HG03575 (cell line): ENCODE results near the gene EIF3A.

Experiments used
- ATAC-seq: cut with Tn5 transposase; IDR thresholded peaks from one replicate; pipeline ENCODE4 v1.9.1; 2021; ENCODE audit not compliant: unreplicated experiment, insufficient number of reproducible peaks, low FRiP score; ENCODE audit errors: extremely low read depth

Gene EIF3A

DNA sequence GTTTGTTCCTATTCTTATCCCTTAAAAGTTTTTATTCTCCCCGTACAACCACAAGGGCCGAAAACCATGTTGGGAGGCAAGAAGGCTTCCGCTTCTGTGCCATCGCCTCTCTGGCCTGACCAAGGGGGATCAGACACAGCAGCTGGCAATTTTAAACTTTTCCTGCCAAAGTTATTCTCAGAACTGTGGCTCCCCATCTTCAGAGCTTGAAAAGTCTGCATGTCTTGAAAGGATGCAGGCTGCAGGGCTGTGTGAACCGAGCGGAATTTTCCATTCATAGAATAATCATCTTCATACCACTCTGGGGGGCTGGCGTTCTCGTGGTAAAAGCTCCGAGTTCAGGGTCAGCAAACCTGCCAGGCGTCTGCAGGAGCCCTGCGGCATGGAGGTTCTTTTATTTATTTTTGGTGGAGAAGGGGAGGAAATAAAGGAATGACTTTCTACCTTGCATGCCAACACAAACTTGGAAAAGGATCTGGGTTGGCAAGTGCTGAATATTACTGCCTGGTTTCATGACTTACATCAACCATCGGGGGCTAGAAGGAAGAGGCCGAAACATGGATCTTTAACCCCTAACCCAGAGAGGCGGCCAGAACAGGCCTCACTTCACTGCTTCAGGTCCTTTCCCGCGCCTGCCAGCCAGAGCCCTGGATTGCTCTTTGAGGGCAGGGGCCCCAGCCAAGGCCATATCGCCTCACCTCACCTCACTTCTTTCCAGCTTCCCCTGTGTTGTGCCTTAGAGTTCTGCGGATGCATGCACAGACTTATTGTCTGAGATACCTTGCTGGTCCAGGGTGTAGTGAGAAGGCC, 54.1 kb downstream of the EIF3A start:
- no peak for ATAC-seq

DNA sequence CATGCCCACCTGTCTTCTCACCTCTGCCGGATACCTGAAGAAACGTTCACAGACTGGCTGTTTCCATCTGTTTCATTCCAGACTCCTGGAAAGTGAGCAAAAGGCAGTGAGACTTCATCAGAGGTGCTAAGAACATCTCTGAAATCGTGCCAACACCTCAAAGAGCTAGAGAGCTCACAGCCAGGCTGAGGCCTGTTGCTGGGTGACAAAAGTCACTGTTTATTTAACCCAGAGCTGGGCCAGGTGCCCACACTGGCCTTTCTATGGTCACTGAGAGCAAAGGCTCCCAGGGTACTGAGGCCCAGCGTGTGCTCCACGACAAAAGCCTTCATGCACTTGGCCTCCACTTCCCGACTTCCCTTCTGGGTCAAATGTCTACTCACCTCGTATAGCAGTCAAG, 54.8 kb downstream of the EIF3A start:
- ATAC-seq, result no peak

DNA sequence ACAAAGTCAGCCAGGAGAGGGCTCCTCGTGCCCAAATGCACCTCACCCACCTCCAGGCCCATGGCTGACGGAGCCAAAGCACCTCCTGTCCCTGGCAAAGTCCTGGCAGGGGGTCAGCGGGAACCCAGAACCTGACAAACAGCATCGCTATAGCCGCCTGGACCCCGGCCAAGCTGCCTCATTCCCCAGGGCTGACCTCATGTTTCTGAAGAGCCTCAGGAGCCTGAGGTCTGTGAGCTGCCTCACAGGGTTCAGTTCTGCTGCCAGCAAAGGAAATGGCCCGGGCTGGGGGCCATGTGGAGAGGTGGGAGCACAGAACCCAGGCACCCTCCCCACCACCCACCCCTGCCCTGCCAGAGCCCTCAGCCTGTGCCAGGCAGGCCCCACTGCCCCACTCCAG, 55.3 kb downstream of the EIF3A start:
- ATAC-seq, result no peak

DNA sequence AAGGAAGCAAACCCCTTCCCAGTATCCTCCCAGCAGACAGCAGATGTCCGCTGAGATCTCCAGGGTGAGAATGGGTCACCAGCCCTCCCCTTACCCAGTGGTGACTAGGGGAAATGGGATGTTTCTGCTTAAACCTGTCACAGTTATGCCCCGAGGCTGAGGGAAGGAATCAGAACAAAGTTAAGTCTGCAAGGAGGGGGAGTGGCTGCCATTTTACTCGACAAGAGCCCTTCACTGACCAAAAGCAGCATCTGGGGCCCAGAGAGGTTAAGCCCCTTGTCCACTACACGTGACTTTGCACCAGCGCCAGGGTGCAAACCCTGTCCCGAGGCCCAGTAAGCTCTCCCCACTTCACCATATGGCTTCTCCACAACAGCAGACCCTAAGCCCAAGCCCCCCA, 55.7 kb downstream of the EIF3A start:
- no peak for ATAC-seq

DNA sequence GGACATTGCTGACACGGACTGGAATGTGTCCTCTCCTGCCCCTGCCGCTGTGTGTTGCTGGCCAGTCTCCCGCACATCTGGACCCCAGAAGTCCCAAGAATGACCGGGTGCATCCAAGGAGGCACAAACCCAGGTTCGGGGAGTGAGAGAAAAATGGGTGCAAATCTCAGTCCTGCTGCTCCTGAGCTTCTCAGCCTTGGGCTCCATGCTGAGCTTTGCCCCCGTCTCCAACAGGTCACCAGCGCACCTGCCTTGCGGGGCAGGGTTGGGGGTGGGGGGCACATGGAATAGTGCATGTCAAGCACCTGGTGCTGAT, 57.1 kb downstream of the EIF3A start:
- no peak for ATAC-seq

DNA sequence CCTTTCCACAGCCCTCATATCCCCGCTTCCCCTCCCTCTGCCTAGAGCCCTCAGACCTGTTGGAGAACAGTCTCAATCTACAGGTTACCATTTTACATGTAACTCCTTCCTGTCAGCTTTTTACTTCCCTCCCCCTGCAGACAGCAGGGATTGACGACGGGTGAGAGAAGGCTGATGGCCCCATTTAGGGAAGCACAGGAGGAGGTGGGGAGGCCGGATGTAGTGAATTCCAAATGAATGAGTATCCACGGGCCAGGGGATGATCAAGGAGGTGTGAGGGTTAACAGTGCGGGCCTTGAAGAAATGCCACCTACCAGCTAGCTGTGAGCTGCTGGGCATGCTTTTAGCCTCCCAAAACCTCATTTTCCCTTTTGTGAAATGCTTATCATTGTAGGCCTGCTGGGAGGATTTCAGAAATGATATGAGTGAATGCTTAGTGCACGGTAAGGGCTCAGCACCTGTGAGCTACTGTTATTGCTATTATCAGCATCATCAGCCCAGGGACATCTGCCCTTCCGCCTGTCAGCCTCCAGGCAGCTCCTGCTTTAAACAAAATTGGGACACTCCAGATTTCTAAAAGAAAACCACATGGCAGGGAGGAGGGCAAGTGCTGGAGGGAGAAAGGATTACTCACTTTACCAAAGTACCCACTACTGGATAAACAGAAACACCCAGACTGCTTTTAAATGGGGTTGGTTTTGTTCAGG, 57.6 kb downstream of the EIF3A start:
- no peak for ATAC-seq

GRCh38 chr10:119020627-119020946, 60.0 kb downstream of the EIF3A start:
- no peak for ATAC-seq

DNA sequence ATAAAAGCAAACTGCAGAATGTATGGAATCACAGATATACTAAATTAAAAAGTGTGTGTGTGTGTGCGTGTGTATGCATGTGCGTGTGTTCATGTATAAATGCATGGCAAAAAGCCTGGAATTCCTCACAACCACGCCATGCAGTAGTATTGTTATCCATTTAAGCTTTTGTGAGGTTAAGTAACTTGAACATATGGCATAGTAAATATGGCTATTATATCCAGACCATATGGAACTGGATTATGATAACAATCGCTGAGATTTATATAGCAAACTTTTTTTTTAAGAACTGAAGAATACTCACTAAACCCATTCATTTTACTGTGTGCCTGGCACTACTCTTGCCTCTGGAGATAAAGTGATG, 73.4 kb downstream of the EIF3A start:
- ATAC-seq, result no peak

- ATAC-seq, result no peak
Measured at GRCh38 chr10:119006451-119007210, 74.0 kb downstream of the EIF3A start.

DNA sequence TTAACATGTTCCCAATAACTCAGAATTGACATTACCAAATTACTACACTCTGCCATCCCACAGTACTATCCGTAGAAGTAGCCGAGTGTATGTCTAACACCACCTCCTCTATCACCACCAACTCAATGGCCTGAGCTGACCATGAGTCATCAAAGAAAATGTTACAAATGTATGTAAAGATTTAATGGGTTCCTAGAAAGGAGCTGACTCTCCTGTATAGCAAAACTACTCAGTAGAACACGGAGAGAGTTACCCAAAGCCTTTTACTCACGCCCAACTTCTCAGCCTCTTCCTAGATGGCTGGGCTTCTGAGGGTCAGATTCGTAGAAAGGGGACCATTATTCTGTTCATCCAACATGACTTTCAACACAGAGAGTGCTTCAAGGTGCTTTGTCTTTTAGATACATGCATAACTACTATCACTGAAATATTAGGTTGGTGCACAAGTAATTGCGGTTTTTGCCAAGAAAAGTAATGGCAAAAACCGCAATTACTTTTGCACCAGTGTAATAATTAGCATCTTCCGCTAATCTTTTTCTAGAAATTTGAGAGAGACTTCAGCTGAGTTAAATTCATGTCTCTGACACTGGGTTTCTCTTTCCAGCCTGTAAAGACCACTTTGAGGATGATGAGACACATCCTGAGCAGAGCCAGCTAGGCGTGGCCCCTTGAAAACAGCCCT, 75.1 kb downstream of the EIF3A start:
- no peak for ATAC-seq

DNA sequence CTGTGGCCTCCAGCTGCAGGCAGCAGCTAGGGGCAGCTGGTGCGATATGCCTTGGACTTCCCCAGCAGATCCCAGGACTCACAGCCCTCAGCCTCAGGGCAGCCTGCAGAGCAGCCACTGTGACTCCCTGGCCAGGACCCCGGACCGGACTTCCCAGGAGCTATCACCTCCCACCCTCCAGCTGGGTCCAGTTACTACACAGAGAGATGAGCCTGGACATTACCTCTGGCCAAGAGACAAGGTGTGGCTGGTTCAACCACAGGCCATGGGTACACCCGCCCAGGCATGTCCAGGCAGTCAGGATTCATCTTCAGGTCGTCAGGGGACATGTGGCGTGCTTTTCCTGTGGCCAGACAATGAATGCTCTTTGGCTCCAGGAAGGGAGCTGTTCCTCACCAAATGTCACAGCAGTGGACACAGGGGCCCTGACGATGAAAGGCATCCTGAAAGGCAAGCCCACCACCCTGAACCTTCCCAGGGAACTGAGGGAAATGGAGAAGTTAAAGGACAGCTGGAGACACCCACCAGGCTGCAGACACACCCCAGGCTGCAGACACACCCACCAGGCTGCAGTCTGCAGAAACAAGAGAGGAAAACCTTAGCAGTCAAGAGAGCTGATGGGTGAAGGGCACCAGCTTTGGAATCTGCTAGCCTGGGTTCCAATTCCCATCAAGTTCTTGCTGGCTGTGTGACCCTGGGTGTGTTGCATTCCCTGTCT, 76.9 kb downstream of the EIF3A start:
- no peak for ATAC-seq

DNA sequence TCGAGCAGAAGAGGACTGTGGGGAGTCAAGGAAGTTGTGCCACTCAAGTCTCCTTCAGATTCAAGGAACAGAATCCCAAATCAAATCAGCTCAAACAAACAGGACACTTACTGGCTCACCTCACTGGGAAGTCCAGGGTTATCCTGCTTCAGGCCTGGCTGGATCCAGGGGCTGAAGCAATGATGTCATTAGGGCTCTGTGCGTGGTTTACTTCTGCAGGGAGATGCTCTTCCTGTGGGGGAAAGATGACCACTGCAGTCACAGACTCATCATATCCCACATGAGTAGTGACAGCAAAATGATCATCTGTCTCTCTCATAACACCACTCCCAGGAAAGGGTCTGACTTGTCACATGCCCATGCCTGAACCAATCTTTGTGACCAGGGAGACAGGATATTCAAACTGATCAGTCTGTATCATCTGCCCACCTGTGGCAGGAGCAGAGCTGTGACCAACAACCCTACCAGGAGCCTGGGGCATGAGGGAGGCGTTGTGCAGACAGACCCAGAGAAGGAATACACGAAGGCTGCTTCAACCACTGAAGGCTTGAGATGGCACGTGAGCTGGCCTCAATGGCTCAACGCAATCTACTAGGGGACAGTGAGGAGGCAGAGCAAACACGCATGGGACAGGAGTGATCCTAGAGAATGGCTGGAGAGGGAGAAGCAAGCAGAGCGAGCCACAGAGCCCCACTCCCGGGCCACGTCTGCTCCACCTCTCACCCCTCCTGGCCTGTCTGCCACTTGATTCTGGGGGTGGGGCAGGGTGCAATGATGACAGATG, 78.7 kb downstream of the EIF3A start:
- ATAC-seq, result no peak

DNA sequence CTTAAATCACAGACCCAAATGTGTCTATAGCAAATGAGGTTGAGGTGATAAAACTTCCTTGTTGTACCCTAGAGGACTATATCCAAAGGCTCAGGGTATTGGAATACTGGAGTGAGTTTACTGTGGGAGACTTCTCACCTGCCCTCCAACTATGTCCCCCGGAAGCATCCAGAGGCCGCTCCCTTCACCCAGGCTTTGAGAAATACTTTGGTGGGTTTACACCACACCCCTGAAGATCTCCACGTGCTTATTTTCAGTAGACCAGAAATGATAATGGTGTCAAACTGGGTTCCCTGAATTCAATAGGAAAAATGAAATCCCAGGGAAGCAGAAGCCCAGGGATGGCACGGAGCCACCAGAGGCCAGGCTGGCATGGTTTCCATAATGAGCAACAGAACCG, 82.4 kb downstream of the EIF3A start:
- ATAC-seq, result no peak

- ATAC-seq, result no peak
Measured at GRCh38 chr10:118997379-118997778, 83.2 kb downstream of the EIF3A start.

DNA sequence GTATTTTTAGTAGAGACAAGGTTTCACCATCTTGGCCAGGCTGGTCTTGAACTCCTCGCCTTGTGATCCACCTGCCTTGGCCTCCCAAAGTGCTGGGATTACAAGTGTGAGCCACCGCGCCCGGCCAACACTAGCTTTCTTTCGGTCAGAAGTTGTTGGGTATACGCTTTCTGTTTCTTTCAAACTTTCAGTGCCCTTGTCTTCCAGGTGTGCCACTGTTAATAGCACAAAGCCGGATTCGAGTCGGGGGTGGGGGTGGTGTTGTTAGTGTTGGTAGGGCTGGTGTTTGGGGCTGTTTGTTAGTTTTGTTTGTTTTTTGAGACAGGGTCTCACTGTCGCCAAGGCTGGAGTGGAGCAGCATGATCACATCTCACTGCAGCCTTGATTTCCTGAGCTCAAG, 84.9 kb downstream of the EIF3A start:
- no peak for ATAC-seq

DNA sequence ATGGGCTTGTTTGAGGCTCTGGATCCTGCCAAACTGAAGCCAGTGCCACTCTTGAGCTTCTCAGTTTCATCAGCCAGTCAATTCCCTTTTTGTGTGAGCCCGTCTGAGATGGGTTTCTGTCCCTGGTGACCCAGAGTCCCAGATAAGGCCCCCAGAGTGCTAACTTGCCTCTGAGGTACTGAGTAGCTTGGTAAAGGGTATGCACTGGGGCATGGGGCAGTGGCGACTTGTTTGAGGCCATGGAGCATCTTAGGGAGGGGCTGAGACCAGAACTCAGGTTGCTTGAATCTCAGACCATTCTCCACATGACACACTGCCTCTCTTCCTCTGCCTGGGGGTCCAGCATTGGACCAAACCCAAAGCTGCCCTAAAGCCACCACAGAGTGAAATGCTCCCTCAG, 86.3 kb downstream of the EIF3A start:
- no peak for ATAC-seq

GRCh38 chr10:118993214-118993613, 87.4 kb downstream of the EIF3A start:
- no peak for ATAC-seq

DNA sequence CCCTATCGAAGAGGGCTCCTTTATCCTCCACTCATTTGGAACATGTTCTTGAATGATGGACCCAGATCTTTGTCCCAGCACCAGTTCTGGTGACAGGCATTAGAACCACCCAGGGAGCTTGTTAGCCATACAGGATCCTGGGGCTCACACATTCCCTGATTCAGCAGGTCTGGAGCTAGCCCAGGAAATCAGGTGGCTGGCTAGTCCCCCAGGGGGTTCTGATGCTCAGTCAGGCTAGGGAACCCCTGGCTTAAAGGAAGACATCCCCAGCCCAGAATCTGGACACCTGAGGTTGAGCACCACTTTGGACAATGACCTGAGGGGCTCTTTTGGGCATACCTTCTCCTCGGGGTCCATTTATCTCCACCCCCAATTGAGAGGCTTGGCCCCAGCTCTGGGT, 88.1 kb downstream of the EIF3A start:
- no peak for ATAC-seq
